Mononuclear cell (primary cell): ENCODE results near the gene TMA7B. TPM values are rescaled to one million over a fixed set of nuclear protein-coding genes. Genes with fewer than 3 reads are reported as not detected.

Experiments
- H3K27me3 ChIP-seq: 2 replicates; pipeline ENCODE4 v1.6.0; 2011; ENCODE audit warnings: low read length, control low read depth; ENCODE audit not compliant: insufficient read depth
- H3K4me1 ChIP-seq: 2 replicates; pipeline ENCODE4 v1.5.1; 2011; ENCODE audit warnings: mild to moderate bottlenecking, low read length, control low read depth; ENCODE audit not compliant: insufficient read depth
- H3K4me3 ChIP-seq: 2 replicates; pipeline ENCODE4 v1.5.1; 2011; ENCODE audit warnings: mild to moderate bottlenecking, low read length, moderate library complexity
- H3K9me3 ChIP-seq: 2 replicates; pipeline ENCODE4 v1.5.1; 2011; ENCODE audit warnings: low read depth, mild to moderate bottlenecking, control low read depth, low read length
- total RNA-seq: library from RNA; depleted of rRNA; stranded (reverse); fragments of >200 nt; gene quantifications from one replicate; pipeline ENCODE4 v1.2.3, GENCODE V29; 2012

Gene TMA7B
- total RNA-seq, 1 donor = 7.9 TPM

- Histone ChIP-seq H3K4me3 (no peak overlapping the region), H3K4me1 (peaks cover 31% of the 10 kb centered on the region)
Measured at GRCh38 chr22:40007853-40008710, 47.9 kb downstream of the TMA7B start.

DNA sequence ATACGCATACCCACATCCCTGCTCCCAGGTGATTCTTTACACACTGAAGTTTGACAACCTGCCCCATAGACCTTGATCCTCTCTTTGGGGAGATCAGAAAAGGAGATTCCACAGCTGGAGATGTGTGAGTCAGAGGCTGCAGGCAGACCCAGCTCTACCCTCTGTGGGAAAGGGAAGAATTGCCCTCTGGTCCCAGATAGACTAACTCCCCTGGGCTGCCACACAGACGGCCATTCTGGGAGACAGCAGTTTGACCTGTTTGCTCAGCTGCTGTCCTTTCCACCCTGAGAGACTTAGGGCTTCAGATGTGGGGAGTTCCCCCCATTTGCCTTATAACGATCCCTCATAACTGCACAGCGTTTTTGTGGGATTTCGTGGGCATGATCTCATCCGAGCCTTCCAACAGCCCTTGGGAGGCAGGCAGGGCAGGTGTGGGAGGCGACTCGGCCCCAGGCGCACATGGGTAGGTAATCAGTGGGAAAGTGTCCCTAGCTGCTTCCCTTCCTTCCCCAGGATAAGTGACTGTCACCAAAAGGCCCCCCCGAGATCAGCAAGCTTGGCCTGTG lies 48.6 kb downstream of the TMA7B start:
- Histone ChIP-seq H3K4me1 (peaks cover 31% of the 10 kb centered on the region), H3K9me3 (no peaks in the 10 kb centered on the region), H3K27me3 (no peaks in the 10 kb centered on the region), H3K4me3 (no peak overlapping the region)

More at GRCh38 chr22:40007853-40008710, 47.9 kb downstream of the TMA7B start:
- Histone ChIP-seq H3K9me3 (no peaks in the 10 kb centered on the region), H3K27me3 (no peaks in the 10 kb centered on the region)

GRCh38 chr22:40009292-40009774 lies 49.1 kb downstream of the TMA7B start:
- Histone ChIP-seq H3K27me3 (no peaks in the 10 kb centered on the region), H3K4me3 (no peak overlapping the region), H3K9me3 (no peaks in the 10 kb centered on the region), H3K4me1 (peaks cover 31% of the 10 kb centered on the region)

GRCh38 chr22:40009951-40010671 lies 49.9 kb downstream of the TMA7B start:
- peaks cover 31% of the 10 kb centered on the region for H3K4me1 ChIP-seq
- no peaks in the 10 kb centered on the region for H3K27me3 ChIP-seq
- no peaks in the 10 kb centered on the region for H3K9me3 ChIP-seq
- no peak overlapping the region for H3K4me3 ChIP-seq

GRCh38 chr22:40010746-40011145 lies 50.5 kb downstream of the TMA7B start:
- no peaks in the 10 kb centered on the region for H3K27me3 ChIP-seq
- H3K9me3 ChIP-seq = no peaks in the 10 kb centered on the region
- no peak overlapping the region for H3K4me3 ChIP-seq
- H3K4me1 ChIP-seq = peaks cover 31% of the 10 kb centered on the region

Other genes with a start within 250 kb of the TMA7B start
- gene ENTHD1, start 66.6 kb upstream of the TMA7B start, total RNA-seq = 0.10 TPM
- 94.1 TPM for gene GRAP2, start 59.3 kb upstream of the TMA7B start, total RNA-seq
- gene FAM83F, start 34.6 kb downstream of the TMA7B start, total RNA-seq = 2.7 TPM
- 89.7 TPM for gene TNRC6B, start 217.5 kb downstream of the TMA7B start, total RNA-seq